ENCODE results near the gene LGALS3.
"Not testable (repeated sequence)": the region's sequence is repeated elsewhere in the genome, so short reads cannot be mapped to it uniquely, and the experiment has no call there.

LGALS3 gene
- total RNA-seq, result 17.2 to 34.2 reads per million in 2 donors

- DNase-seq, result no peak
These were observed at the start of gene LGALS3 for GRCh38 chr14:55129086-55129427. LGALS3 (plus strand) TSS chr14:55129252; CDS start chr14:55137374, 8,122 bp downstream.

DNA sequence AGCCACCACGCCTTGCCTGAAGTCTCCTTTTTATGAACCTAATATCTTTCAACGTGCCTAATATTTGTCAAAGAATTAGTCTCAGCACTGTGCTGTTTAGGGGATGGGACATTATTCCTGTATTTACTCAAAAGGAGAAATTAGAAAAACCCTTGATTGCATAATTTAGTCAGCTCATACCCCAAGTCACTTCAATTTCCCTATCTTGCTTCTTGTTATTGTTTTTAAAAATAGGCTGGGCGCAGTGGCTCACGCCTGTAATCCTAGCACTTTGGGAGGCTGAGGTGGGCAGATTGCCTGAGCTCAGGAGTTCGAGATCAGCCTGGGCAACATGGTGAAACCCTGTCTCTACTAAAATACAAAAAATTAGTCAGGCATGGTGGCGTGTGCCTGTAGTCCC lies 49.1 kb upstream of the LGALS3 start:
- DNase-seq, result not testable (repeated sequence)

DNA sequence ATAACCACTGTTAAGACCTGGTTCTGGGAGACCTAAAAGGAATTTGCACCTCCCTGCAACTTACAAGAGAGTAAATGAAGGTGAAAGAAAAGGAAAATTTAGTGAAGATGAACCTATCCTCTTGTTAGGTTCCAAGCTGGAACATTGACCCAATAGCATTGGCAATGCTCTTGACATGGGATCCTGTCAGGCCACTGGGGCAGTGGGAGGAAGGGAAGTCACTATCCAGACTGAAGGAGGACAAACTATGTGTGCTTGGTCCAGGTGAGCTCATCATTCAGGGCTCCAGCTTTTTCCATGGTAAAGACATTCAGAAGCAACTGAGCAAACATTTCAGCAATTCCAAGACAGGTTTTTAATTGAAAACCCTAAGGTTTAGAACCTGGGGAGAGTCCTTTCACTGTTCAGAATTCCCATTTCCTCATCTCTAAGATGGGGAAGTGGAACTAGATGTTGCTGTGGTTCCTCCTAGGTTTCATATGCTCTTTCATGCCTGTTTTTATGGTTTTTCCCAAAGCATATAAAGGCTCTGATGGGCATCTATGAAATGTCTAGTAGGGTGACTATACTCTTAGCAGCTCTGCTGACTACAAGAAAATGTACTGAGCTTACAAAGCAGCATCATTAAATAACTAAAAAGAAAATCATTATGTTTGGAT lies 44.5 kb upstream of the LGALS3 start:
- DNase-seq, result no peak

GRCh38 chr14:55085060-55085660 lies 43.9 kb upstream of the LGALS3 start:
- DNase-seq, result no peak

GRCh38 chr14:55086938-55087337 lies 42.1 kb upstream of the LGALS3 start:
- DNase-seq, result no peak

GRCh38 chr14:55088356-55088755 lies 40.7 kb upstream of the LGALS3 start:
- no peak for DNase-seq

- DNase-seq, result no peak
These were observed 36.7 kb upstream of the LGALS3 start for GRCh38 chr14:55092341-55092740.

DNA sequence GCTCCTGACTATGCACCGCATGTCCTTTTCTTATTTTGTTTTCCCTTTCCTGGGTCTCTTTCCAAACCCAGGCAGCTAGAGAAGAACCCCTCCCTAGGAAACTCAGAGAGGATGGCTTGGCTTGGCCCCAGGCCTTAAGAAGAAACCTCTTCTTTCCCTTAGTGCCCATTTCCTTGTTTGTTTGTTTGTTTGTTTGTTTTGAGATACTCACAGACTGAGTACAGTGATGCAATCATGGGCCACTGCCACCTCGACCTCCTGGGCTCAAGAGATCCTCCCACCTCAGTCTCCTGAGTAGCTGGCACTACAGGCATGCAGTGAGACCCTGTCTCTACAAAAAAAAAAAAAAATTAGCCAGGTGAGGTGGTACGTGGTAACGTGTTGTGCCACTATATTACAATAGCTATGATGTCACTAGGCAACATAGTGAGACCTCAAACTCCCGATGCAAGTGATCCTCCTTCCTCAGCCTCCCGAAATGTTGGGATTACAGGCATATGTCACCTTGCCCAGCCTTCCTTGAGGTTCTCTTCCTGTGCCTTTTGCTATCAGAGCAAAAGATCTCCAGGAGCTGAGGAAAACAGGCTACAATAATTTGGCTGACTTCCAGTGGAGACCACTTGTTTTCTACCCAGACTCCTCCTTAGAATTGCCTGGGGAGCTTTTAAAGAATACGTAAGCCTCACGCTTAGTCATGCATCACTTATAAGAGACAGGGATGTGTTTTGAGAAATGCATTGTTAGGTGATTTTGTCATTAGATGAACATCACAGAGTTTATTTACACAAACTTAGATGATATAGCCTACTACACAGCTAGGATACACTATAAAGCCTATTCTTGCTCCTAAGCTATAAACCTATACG lies 34.5 kb upstream of the LGALS3 start:
- no peak for DNase-seq

GRCh38 chr14:55097881-55098560 lies 31.0 kb upstream of the LGALS3 start:
- DNase-seq, result no peak

DNA sequence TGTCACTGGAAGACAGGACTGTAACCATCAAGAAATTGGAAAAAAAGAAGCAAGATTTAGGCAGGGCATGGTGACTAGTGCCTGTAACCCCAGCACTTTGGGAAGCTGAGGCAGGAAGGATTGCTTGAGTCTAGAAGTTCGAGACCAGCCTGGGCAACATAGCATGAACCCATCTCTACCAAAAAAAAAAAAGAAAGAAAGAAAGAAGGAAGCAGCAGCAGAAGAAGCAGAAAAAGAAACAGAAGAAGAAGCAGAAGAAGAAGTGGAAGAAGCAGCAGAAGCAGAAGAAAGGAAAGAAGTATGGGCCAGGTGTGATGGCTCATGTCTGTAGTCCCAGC lies 30.5 kb upstream of the LGALS3 start:
- no peak for DNase-seq

DNA sequence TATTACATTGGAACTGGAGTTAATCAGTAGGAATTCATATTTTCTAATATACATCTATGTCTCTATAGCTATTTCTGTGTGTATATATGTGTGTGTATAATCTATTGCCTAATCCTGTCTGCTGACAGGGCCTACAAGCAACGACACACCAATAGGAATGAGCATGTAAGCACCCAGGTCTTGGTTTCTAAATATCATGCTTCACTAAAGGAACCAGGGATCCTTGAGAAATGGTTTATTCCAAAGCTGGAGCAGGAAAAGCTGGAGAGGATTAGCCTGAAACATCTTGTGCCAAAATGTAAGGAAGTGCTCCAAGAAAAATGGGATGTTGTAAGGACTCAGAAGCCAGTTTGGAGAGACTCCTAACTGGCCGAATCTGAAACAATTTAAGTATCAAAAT lies 29.3 kb upstream of the LGALS3 start:
- no peak for DNase-seq

DNA sequence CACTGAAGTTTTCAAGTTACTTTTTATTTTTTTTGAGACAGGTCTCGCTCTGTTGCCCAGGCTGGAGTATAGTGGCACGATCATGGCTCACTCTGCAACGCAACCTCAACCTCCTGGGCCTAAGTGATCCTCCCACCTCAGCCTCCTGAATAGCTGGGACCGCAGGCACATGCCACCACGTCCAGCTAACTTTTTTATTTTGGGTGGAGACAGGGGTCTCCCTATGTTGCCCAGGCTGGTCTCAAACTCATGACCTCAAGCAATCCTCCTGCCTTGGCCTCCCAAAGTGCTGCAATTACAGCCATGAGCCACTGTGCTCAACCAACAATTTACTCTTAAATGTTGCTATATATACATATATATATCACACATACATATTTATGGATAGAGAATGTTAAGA lies 27.4 kb upstream of the LGALS3 start:
- no peak for DNase-seq

GRCh38 chr14:55102141-55102621 lies 26.9 kb upstream of the LGALS3 start:
- DNase-seq, result no peak

- DNase-seq, result no peak
These were observed 25.9 kb upstream of the LGALS3 start for GRCh38 chr14:55103005-55103640.

DNA sequence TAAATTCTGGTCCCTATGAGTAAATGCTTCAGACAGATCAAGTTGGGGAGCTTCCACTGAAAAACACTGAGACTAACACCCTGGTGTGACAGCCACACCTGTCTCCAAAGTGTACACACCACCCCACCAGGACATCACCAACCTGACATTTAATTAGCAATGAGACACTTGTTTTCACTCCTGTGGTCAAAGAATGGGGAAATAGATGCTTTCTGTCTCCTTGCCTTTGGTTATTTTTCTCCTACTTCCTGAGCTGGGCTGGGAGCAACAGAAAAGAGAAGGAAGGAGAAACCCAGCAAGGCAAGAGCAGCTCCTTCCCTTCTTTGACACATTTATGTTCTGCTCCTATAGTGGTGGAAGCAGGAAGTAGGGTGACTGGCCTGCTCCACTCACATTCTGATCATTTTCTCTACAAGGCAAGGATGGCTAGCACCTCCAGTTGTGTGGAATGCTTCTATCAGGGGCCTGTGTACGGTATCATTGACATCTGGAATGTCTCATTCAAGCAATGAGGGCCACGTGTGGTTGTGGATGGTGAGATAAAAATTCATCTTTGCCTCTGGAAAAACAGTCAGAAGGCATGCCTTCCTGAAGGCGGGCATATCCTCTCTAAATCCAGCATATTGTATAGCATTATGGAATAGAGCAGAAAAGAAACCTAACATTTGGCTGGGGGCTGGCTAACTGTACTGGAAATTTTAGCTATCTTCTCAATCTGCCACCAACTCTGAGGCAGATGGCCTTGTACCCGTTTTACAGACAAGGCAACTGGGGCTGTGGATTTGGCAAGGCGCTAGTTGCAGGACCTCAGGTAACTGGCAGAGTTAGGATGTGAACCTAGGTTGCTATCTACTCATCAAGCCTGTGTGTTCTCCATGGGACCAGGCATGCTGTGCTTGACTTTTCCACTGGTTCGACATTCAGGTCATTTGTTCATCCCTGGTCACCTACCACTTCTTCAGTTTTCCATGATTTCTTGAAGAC lies 24.8 kb upstream of the LGALS3 start:
- no peak for DNase-seq

DNA sequence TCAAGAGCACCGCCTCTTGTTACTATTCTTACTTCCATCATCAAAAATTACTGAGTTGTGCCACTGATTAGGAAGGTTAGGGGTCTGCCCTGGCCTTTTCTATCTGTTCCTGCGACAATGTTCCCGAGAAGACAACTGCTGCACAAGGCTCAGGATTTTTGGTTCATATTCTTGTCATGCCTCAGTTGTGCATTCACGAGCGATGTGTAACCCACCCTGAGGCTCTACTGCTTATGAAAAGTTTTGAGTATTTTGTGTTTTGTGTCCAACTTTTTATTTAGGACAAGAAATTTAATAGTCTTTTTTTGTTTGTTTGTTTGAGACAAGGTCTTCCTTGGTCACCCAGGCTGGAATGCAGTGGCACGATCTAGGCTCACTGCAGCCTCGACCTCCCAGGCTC lies 23.1 kb upstream of the LGALS3 start:
- no peak for DNase-seq

- DNase-seq, result no peak
These were observed 21.1 kb upstream of the LGALS3 start for GRCh38 chr14:55107766-55108554.

GRCh38 chr14:55109836-55110235 lies 19.2 kb upstream of the LGALS3 start:
- no peak for DNase-seq

DNA sequence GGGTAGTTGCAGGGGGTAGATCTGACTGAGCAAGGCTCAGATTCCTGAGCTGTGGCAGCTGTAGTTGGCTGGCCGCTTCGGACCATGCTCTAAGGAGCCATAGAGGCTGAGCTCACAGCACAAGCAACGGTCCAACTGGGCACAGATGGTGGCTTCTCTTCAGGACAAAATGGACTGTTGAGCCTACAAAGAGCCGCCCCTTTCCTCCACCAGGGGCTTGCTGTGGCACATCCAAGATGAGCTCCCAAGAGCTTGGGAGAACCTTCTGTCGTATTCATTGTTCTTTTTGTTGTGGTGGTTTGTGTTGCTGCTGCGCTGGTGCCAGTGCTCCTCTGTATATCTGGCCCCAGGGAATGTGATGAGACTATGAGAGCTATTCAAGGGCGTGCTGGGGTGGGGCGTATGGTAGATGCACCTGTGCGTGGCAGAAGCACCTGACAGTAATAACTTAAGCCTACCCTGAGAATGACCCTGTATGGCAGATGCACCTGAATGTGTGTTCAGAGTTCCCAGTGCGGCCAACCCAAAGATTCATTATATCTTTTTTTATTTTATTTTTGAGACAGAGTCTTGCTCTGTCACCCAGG lies 17.8 kb upstream of the LGALS3 start:
- no peak for DNase-seq

GRCh38 chr14:55114720-55115119 lies 14.3 kb upstream of the LGALS3 start:
- no peak for DNase-seq
